GM19438 (cell line): Measurements from ENCODE around the gene SLC10A3.

ENCODE experiments used
- ATAC-seq: cut with Tn5 transposase; IDR thresholded peaks from one replicate; pipeline ENCODE4 v1.9.1; 2021; ENCODE audit warnings: low read depth; ENCODE audit not compliant: unreplicated experiment

SLC10A3 gene

DNA sequence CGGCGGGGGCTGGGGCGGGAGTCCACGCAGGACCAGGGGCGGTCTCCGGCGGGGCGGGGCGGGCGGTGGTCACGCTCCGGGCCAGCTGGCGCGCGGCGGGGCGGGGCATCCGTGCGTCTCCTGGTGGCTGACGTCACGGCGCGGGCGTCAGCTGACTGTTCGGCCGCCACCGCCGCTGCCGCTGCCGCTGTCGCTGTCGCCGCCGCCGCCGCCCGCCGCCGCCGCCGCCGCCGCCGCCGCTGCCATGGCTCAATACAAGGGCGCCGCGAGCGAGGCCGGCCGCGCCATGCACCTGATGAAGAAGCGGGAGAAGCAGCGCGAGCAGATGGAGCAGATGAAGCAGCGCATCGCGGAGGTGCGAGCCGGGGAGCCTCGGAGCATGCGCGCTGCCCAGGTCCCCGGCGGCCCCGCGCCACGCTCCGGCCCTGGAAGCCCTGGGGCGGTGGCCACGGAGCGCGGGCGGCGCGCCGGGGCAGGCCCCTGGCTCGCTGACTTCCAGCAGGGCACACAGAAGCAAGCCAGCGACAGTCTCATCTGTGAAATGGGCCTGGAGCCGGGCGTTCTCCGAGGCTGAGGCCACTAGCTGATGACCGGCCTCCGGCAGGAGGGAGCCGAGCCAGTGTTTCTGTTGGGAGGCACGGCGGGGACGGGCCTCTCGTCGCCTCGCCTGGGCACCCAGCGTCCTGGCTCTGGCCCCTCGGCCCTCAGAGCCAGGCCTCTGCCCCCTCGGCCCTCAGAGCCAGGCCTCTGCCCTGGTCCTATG is 46.3 kb downstream of the SLC10A3 start, which contains the start of gene FAM50A:
Gene FAM50A, plus strand, starts transcription at position 150 of the 763 bp plus-strand sequence. Its CDS starts 95 bp downstream, at position 245.
- peak; percentile 63 for ATAC-seq

DNA sequence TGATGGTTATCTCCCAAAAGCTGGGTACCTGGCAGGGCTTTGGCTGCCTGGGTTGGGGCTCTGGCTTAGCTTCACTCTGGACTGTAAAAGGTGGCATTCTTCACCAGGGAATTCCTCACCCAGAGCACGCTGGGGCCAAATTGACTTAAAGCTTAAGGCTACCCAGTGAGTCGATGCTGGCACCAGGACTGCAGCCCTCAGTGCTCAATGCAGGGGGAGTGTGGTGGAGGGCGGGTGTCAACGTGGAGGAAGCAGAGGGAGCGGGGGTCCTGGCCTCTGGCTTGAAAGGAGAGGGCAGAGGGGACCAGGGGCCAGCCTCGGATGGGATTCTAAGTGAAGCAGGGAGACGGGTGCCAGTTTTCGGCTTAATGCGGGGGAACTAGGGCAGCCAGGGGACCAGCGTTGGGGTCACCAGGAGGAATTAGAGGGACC is 46.9 kb downstream of the SLC10A3 start:
- ATAC-seq = no peak

DNA sequence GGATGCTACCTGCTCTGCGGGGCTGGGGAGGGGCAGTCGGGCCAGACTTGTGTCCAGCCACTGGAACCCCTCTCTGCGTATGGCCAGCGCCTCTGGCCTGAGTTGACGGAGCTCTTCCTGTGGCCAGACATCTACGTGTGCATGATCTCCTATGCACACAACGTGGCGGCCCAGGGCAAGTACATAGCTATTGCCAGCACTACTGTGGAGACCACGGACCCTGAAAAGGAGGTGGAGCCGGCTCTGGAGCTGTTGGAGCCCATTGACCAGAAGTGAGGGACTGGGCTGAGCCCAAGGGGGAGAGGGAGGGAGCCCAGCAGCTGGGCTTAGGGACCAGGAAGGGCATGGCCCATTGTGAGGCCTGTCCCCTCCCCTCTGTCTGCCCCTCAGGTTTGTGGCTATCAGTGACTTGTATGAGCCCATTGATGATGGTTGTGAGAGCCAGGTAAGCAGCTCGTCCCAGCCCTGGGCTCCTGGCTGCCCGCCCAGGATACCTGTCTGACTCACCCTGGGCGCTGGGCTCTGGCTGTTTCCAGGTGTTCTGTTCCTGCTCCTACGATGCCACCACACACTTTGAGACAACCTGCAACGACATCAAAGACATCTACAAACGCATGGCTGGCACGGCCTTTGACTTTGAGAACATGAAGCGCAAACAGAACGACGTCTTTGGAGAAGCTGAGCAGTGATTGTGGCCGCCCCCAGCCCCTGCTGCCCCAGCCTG is 48.3 kb downstream of the SLC10A3 start:
- no peak for ATAC-seq

DNA sequence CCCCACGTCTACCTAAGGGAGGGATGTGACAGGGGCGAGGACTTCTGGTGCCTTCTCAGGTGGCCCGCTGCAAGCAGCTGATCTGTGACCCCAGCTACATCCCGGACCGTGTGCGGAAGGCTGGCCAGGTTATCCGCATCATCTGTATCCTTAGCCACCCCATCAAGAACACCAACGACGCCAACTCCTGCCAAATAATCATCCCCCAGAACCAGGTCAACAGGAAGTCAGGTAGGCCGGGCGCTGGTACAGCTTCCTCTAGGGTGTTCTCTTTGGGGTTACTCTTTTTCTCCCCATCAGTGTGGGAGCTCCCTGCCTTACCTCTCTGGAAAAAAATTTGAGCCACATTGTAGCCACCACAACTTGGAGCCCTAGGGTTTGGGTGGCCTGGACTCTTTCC is 48.9 kb downstream of the SLC10A3 start:
- ATAC-seq = no peak

DNA sequence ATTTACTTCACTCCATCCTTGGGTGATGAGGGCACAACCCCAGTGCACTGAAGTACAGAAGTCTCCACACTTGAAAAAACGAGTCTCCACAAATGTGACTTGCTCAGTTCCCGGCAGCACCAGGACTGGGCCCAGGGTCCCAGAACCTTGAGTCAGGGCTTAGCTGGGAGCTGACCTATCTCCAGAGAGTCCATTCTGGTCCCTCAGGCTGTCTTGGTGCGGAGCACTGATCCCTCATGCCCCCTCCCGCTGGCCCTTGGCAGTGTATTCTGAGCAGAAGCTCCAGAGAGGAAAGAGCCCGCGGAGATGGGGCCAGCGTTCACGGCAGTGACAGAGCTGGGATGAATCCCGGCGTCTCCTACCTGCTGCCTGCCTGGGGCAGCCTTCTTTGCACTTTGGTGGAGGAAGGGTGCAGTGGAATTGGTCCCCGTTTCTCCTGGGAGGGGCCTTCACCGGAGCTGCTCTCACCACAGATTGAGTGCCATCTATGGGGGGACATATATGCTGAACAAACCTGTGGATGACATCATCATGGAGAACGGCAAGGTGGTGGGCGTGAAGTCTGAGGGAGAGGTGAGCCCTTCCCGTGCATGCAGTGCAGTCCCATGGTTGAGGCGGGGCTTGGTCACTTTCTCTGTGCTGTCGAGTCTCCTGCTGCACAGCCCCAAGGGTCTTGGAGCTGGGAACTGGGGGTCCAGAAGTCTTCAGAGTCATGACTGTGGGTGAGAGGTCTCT is 49.6 kb downstream of the SLC10A3 start:
- no peak for ATAC-seq

DNA sequence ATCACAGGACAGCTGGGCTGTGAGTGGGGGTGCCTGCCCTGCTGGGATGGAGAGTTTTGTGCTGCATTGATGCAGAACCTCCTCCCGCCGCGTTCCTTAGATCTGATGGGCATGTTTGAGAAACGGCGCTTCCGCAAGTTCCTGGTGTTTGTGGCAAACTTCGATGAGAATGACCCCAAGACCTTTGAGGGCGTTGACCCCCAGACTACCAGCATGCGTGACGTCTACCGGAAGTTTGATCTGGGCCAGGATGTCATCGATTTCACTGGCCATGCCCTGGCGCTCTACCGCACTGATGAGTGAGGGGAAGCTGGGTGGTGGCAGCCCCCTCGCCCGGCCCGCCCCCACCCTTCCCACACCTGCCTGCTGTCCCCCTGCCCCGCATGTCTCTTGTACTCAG is 50.6 kb downstream of the SLC10A3 start:
- no peak for ATAC-seq

DNA sequence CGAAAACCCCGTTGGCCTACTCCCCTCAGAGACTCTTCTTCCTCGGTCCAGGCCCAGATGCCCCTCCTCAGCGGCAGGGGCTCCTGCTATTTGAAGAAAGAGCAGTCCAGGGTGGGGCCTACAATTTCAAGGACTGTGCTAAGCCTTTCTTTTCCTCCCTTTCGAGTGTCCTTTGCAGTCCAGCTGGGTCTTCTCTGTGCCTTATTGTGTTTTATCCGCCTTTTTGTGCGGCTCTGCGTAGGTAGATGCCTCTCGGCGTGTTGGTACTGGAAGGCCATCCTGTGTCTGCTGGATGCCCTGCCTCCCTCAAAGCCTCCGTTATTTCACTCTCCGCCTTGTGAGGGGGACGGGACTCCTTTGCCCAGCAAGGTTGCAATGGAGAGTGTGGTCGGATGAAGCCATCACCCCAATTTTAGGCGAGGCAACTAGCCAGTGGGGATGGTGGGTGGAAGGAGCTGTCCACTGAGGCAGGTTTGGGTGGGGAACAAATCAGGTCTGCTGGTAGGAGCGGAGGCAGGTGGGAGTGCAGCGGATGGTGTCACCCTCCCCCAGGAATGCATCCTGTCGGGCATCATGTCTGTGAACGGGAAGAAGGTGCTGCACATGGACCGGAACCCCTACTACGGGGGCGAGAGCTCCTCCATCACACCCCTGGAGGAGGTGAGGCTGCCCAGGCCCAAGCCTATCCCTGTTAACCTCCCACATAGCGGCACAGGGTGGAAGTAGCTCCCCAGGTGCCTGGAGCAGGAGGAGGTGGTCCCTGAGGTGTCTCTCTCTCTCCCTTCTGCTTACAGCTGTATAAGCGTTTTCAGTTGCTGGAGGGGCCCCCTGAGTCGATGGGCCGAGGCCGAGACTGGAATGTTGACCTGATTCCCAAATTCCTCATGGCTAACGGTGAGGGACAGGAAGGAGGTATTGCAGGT is 52.2 kb downstream of the SLC10A3 start:
- ATAC-seq = no peak
